ENCODE results near the gene SH3RF1.
A peak's percentile ranks its signal among the peaks of the same experiment; 100 is the strongest.

The SH3RF1 gene

GRCh38 chr4:169098532-169098931 is 172.2 kb downstream of the SH3RF1 start:
- Histone ChIP-seq H3K4me3 (no peak overlapping the region), H3K27ac (peak overlapping the region in 4 of 21 experiments; percentile 21 to 58 (median 55))

- H3K27ac ChIP-seq = peak overlapping the region in 1 of 21 experiments; percentile 21
Measured at GRCh38 chr4:169098054-169098497, 172.7 kb downstream of the SH3RF1 start.

GRCh38 chr4:169096221-169096620 is 174.5 kb downstream of the SH3RF1 start:
- Histone ChIP-seq H3K27ac (no peak overlapping the region), H3K4me3 (no peak overlapping the region)

More at GRCh38 chr4:169098054-169098497, 172.7 kb downstream of the SH3RF1 start:
- no peak overlapping the region for H3K4me3 ChIP-seq

GRCh38 chr4:169094656-169095231 is 176.0 kb downstream of the SH3RF1 start:
- Histone ChIP-seq H3K27ac (no peak overlapping the region), H3K4me3 (no peak overlapping the region)

- H3K27ac ChIP-seq = no peak overlapping the region
- no peak overlapping the region for H3K4me3 ChIP-seq
Measured at GRCh38 chr4:169092889-169093522, 177.8 kb downstream of the SH3RF1 start.

GRCh38 chr4:169090484-169091215 is 180.1 kb downstream of the SH3RF1 start:
- H3K27ac ChIP-seq = no peak overlapping the region
- no peak overlapping the region for H3K4me3 ChIP-seq

GRCh38 chr4:169089004-169089403 is 181.8 kb downstream of the SH3RF1 start:
- Histone ChIP-seq H3K4me3 (no peak overlapping the region), H3K27ac (no peak overlapping the region)

- no peak overlapping the region for H3K27ac ChIP-seq
Measured at GRCh38 chr4:169084954-169085353, 185.8 kb downstream of the SH3RF1 start.

GRCh38 chr4:169080981-169081380 is 189.8 kb downstream of the SH3RF1 start:
- H3K27ac ChIP-seq = peak overlapping the region in 10 of 21 experiments; percentile 36 to 82 (median 67)

More at GRCh38 chr4:169084954-169085353, 185.8 kb downstream of the SH3RF1 start:
- no peak overlapping the region for H3K4me3 ChIP-seq

GRCh38 chr4:169079942-169080827 is 190.6 kb downstream of the SH3RF1 start:
- Histone ChIP-seq H3K4me3 (peak overlapping the region in 2 of 7 experiments; percentile 4 to 8), H3K27ac (peak overlapping the region in 20 of 21 experiments; percentile 0 to 82 (median 57))

More at GRCh38 chr4:169080981-169081380, 189.8 kb downstream of the SH3RF1 start:
- no peak overlapping the region for H3K4me3 ChIP-seq

- H3K4me3 ChIP-seq = no peak overlapping the region
- H3K27ac ChIP-seq = no peak overlapping the region
Measured at GRCh38 chr4:169074117-169074516, 196.6 kb downstream of the SH3RF1 start.

- H3K27ac ChIP-seq = peak overlapping the region in 2 of 21 experiments; percentile 78 to 80
Measured at GRCh38 chr4:169071747-169072146, 199.0 kb downstream of the SH3RF1 start.

GRCh38 chr4:169070895-169071218 is 199.9 kb downstream of the SH3RF1 start:
- Histone ChIP-seq H3K27ac (peak overlapping the region in 18 of 21 experiments; percentile 3 to 88 (median 70)), H3K4me3 (no peak overlapping the region)

More at GRCh38 chr4:169071747-169072146, 199.0 kb downstream of the SH3RF1 start:
- no peak overlapping the region for H3K4me3 ChIP-seq

- H3K27ac ChIP-seq = peak overlapping the region in 18 of 21 experiments; percentile 32 to 88 (median 70)
Measured at GRCh38 chr4:169070071-169070894, 200.5 kb downstream of the SH3RF1 start.

GRCh38 chr4:169068423-169068822 is 202.3 kb downstream of the SH3RF1 start:
- no peak overlapping the region for H3K4me3 ChIP-seq
- H3K27ac ChIP-seq = peak overlapping the region in 15 of 21 experiments; percentile 2 to 81 (median 62)

More at GRCh38 chr4:169070071-169070894, 200.5 kb downstream of the SH3RF1 start:
- no peak overlapping the region for H3K4me3 ChIP-seq

- H3K4me3 ChIP-seq = no peak overlapping the region
- H3K27ac ChIP-seq = no peak overlapping the region
Measured at GRCh38 chr4:169066934-169067333, 203.8 kb downstream of the SH3RF1 start.

- peak overlapping the region in 6 of 21 experiments; percentile 9 to 80 (median 41) for H3K27ac ChIP-seq
- H3K4me3 ChIP-seq = no peak overlapping the region
Measured at GRCh38 chr4:169064296-169064695, 206.5 kb downstream of the SH3RF1 start.

- H3K4me3 ChIP-seq = no peak overlapping the region
- H3K27ac ChIP-seq = peak overlapping the region in 8 of 21 experiments; percentile 14 to 80 (median 40)
Measured at GRCh38 chr4:169063441-169063840, 207.3 kb downstream of the SH3RF1 start.

GRCh38 chr4:169062897-169063244 is 207.9 kb downstream of the SH3RF1 start:
- Histone ChIP-seq H3K27ac (peak overlapping the region in 8 of 21 experiments; percentile 19 to 80 (median 43)), H3K4me3 (no peak overlapping the region)
